HCT116 (cell line): Measurements from ENCODE around the gene ZNF341. TPM values are rescaled to one million over a fixed set of nuclear protein-coding genes. Genes with fewer than 3 reads are reported as not detected.

ENCODE experiments used
- ATAC-seq: fragments of 200-7000 bp; cut with Tn5 transposase; 2 replicates; pipeline ENCODE4 v1.9.1; 2020; ENCODE audit warnings: mild to moderate bottlenecking, moderate library complexity
- BruUV-seq: library from RNA; stranded (reverse); fragments of 400-500 nt; replicated peaks from 2 replicates; lab custom pipeline; 2021; lab: Mats Ljungman, UMichigan
- CTCF ChIA-PET: fragments of 300-600 bp; sonication (Branson Sonifier 250); formaldehyde crosslinking; loops from one replicate; lab custom pipeline; 2021; ENCODE audit warnings: antibody characterized with exemption; lab: Charles Lee
- POLR2A ChIA-PET: fragments of 300-600, 350-600 bp; sonication (Branson Sonifier 250); formaldehyde crosslinking; loops from one replicate; lab custom pipeline; 2021; ENCODE audit warnings: antibody characterized with exemption; lab: Charles Lee
- RAD21 ChIA-PET, 2 experiments: fragments of 300-600 bp; sonication (Branson Sonifier 250); formaldehyde crosslinking; loops; one replicate each; lab custom pipeline; 2023; ENCODE audit warnings: low total read pairs in 2 of 2; ENCODE audit not compliant: uncharacterized antibody in 2 of 2, unreplicated experiment in 2 of 2, low non-redundant PET in 1 of 2; lab: Charles Lee
- DNase-seq: peaks from one replicate; pipeline ENCODE4 v3.0.0-alpha.2; 2010; ENCODE audit warnings: low read depth, low spot score
- H2AFZ ChIP-seq: fragments of 200-600 bp; shearing (Covaris generic), sonication (generic); 2 replicates; pipeline ENCODE4 v1.6.1; 2017; ENCODE audit warnings: low read depth, mixed run types, mixed read lengths, antibody characterized with exemption, low read length; ENCODE audit not compliant: poor library complexity, severe bottlenecking
- H3K27ac ChIP-seq: 2 replicates; pipeline ENCODE4 v1.5.1; 2012; ENCODE audit warnings: low read depth, low read length
- H3K27me3 ChIP-seq: fragments of 200-600 bp; sonication (generic); 2 replicates; pipeline ENCODE4 v1.6.1; 2016; ENCODE audit warnings: mixed run types, low read length, mixed read lengths; ENCODE audit not compliant: insufficient read depth
- H3K36me3 ChIP-seq, 2 experiments: fragments of 200-500 bp in 1 of 2; fragments of 200-600 bp in 1 of 2; sonication (Bioruptor generic) in 1 of 2; sonication (generic) in 1 of 2; 2 replicates each; pipeline versions ENCODE4 v1.5.1 to v1.6.1; 2014 to 2016; ENCODE audit warnings: low read length in 2 of 2, inconsistent platforms in 1 of 2, mixed read lengths in 1 of 2, mixed run types in 1 of 2; ENCODE audit not compliant: insufficient read depth in 2 of 2, control insufficient read depth in 1 of 2
- H3K4me1 ChIP-seq, 2 experiments: fragments of 200-600 bp in 1 of 2; sonication (generic) in 1 of 2; 2 replicates each; pipeline versions ENCODE4 v1.5.1 to v1.6.1; 2012 to 2017; ENCODE audit warnings: low read length in 2 of 2, inconsistent platforms in 1 of 2, mild to moderate bottlenecking in 1 of 2, mixed read lengths in 1 of 2, mixed run types in 1 of 2, moderate library complexity in 1 of 2; ENCODE audit not compliant: insufficient read depth in 2 of 2, control insufficient read depth in 1 of 2
- H3K4me2 ChIP-seq: fragments of 200-600 bp; sonication (generic); 2 replicates; pipeline ENCODE4 v1.6.1; 2017; ENCODE audit warnings: mixed run types, low read length, mixed read lengths
- H3K4me3 ChIP-seq, 2 experiments: fragments of 200-600 bp in 1 of 2; sonication (generic) in 1 of 2; replicated peaks in 1 of 2; 2 replicates each; pipeline ENCODE4 v1.5.1; 2011 to 2016; ENCODE audit warnings: low read length in 2 of 2, control low read depth in 1 of 2, low read depth in 1 of 2, mild to moderate bottlenecking in 1 of 2, mixed read lengths in 1 of 2, mixed run types in 1 of 2
- H3K79me2 ChIP-seq: fragments of 200-600 bp; sonication (generic); 2 replicates; pipeline ENCODE4 v1.6.1; 2017; ENCODE audit warnings: mild to moderate bottlenecking, mixed run types, low read length, moderate library complexity, mixed read lengths; ENCODE audit not compliant: insufficient read depth
- H3K9ac ChIP-seq: fragments of 200-600 bp; sonication (generic); 2 replicates; pipeline ENCODE4 v1.6.1; 2016; ENCODE audit warnings: low read length, mixed read lengths
- H3K9me2 ChIP-seq: fragments of 200-600 bp; sonication (generic), shearing (Covaris generic); 2 replicates; pipeline ENCODE4 v1.6.1; 2017; ENCODE audit warnings: mixed run types, mild to moderate bottlenecking, moderate library complexity; ENCODE audit not compliant: insufficient read depth
- H3K9me3 ChIP-seq, 2 experiments: fragments of 200-500 bp in 1 of 2; fragments of 200-600 bp in 1 of 2; sonication (Bioruptor generic) in 1 of 2; sonication (generic) in 1 of 2; 2 replicates each; pipeline ENCODE4 v1.6.1; 2014 to 2017; ENCODE audit warnings: low read length in 2 of 2, mixed read lengths in 2 of 2, inconsistent platforms in 1 of 2, low read depth in 1 of 2, mild to moderate bottlenecking in 1 of 2, mixed run types in 1 of 2, moderate library complexity in 1 of 2; ENCODE audit not compliant: control insufficient read depth in 1 of 2, insufficient read depth in 1 of 2
- H4K20me1 ChIP-seq: fragments of 200-600 bp; sonication (generic), shearing (Covaris generic); 2 replicates; pipeline ENCODE4 v1.6.1; 2017; ENCODE audit warnings: mixed run types, mild to moderate bottlenecking, moderate library complexity; ENCODE audit not compliant: insufficient read depth
- CBX3 ChIP-seq: IDR thresholded peaks from 2 replicates; pipeline ENCODE4 v1.6.1; 2012; ENCODE audit warnings: low read depth
- CEBPB ChIP-seq: IDR thresholded peaks from 2 replicates; pipeline ENCODE4 v1.6.1; 2012; ENCODE audit warnings: low read depth
- EGR1 ChIP-seq: IDR thresholded peaks from 2 replicates; pipeline ENCODE4 v1.6.1; 2012; ENCODE audit warnings: low read depth
- JUND ChIP-seq: IDR thresholded peaks from 2 replicates; pipeline ENCODE4 v1.6.1; 2012
- POLR2A ChIP-seq: IDR thresholded peaks from 2 replicates; pipeline ENCODE4 v1.7.0; 2011; ENCODE audit warnings: borderline replicate concordance; ENCODE audit not compliant: insufficient read depth, insufficient read length; ENCODE audit errors: extremely low read depth
- POLR2AphosphoS5 ChIP-seq: IDR thresholded peaks from 2 replicates; pipeline ENCODE4 v1.6.1; 2011; ENCODE audit warnings: mild to moderate bottlenecking, low read depth, low read length, moderate library complexity
- RAD21 ChIP-seq: IDR thresholded peaks from 2 replicates; pipeline ENCODE4 v1.6.1; 2012; ENCODE audit warnings: low read depth, mild to moderate bottlenecking
- SIN3A ChIP-seq: IDR thresholded peaks from 2 replicates; pipeline ENCODE4 v1.6.1; 2012; ENCODE audit warnings: low read depth
- SRF ChIP-seq: IDR thresholded peaks from 2 replicates; pipeline ENCODE4 v1.6.1; 2012; ENCODE audit warnings: low read depth
- YY1 ChIP-seq: IDR thresholded peaks from 2 replicates; pipeline ENCODE4 v1.6.1; 2011; ENCODE audit warnings: low read length, low read depth, moderate library complexity, mild to moderate bottlenecking; ENCODE audit not compliant: insufficient replicate concordance; ENCODE audit errors: extremely low read depth
- ZNF274 ChIP-seq: fragments of 200-500 bp; sonication (Bioruptor generic); IDR thresholded peaks from 2 replicates; pipeline ENCODE4 v1.6.1; 2014; ENCODE audit warnings: mild to moderate bottlenecking, low read depth, low read length, inconsistent platforms
- intact Hi-C: fragments of 100-400 bp; cut with micrococcal nuclease; formaldehyde crosslinking; loops from 2 replicates; pipeline ENCODE4 v1.10.0; 2022
- total RNA-seq: library from RNA; stranded (reverse); gene quantifications from one replicate; pipeline ENCODE4 v1.2.1, GENCODE V29; 2021; ENCODE audit not compliant: unreplicated experiment
- TF ChIP-seq, protein P1 (sequence below), 3 experiments: fragments of 200-600 bp in 1 of 3; sonication (generic) in 1 of 3; IDR thresholded peaks in 2 of 3; conservative IDR thresholded peaks in 1 of 3; 2 replicates each; pipeline ENCODE4 v1.5.1; 2012 to 2017; ENCODE audit warnings: low read depth in 2 of 3, low read length in 2 of 3, antibody characterized with exemption in 1 of 3, borderline replicate concordance in 1 of 3, control low read depth in 1 of 3, mild to moderate bottlenecking in 1 of 3, mixed read lengths in 1 of 3, mixed run types in 1 of 3, moderate library complexity in 1 of 3; ENCODE audit not compliant: insufficient read depth in 1 of 3
- TF ChIP-seq, protein P2 (sequence below): IDR thresholded peaks from 2 replicates; pipeline ENCODE4 v1.6.1; 2012; ENCODE audit warnings: low read depth

ZNF341 gene
- total RNA-seq, 1 experiment from 2014 or later, result 4.9 TPM

DNA sequence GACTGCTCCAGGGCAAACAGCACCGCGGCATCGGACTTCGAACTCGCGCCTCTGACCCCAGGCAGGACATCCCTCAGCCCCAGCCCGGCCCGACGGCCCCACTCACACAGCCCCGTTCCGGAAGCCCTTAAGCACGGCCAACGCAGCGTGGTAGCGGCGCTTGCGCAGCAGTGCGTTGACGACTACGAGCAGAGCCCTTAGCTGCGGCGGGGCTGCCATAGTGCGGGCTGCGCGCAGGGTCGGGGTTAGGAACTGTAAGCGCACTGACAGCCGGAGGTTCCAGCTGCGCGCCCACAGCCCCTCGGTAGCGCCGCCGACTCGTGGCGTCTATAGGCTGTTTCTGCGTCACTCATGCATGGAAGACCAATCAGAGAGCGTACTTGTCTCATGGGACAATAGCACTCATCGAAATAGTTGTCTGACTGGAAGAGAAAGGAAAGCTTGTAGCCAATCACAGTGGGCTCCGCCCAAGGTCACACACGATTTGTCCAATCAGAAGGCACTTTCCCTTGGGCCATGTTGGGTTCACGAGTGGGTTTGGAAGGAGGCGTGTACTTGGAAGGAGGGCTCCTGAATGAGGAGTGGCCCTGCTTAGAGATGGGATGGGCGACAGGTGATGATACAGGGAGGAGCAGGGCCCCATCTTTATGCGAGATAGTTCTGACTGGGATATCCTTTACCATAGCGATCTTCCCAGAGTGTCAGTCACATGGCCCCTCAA lies 11.6 kb upstream of the ZNF341 start, which contains the start of gene PXMP4 (continued):
- TF ChIP-seq, protein P1, sequence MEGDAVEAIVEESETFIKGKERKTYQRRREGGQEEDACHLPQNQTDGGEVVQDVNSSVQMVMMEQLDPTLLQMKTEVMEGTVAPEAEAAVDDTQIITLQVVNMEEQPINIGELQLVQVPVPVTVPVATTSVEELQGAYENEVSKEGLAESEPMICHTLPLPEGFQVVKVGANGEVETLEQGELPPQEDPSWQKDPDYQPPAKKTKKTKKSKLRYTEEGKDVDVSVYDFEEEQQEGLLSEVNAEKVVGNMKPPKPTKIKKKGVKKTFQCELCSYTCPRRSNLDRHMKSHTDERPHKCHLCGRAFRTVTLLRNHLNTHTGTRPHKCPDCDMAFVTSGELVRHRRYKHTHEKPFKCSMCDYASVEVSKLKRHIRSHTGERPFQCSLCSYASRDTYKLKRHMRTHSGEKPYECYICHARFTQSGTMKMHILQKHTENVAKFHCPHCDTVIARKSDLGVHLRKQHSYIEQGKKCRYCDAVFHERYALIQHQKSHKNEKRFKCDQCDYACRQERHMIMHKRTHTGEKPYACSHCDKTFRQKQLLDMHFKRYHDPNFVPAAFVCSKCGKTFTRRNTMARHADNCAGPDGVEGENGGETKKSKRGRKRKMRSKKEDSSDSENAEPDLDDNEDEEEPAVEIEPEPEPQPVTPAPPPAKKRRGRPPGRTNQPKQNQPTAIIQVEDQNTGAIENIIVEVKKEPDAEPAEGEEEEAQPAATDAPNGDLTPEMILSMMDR (IDR thresholded peaks at IDR 0.05 in 2 of 3, conservative IDR thresholded peaks at IDR 0.05 in 1 of 3; ENCODE audit: borderline replicate concordance in 1 of 3, insufficient read depth in 1 of 3, low read depth in 2 of 3, low read length in 2 of 3), result no peak
- peak; percentile 50; the same call in 1 of the 2 replicates for TF ChIP-seq CBX3

DNA sequence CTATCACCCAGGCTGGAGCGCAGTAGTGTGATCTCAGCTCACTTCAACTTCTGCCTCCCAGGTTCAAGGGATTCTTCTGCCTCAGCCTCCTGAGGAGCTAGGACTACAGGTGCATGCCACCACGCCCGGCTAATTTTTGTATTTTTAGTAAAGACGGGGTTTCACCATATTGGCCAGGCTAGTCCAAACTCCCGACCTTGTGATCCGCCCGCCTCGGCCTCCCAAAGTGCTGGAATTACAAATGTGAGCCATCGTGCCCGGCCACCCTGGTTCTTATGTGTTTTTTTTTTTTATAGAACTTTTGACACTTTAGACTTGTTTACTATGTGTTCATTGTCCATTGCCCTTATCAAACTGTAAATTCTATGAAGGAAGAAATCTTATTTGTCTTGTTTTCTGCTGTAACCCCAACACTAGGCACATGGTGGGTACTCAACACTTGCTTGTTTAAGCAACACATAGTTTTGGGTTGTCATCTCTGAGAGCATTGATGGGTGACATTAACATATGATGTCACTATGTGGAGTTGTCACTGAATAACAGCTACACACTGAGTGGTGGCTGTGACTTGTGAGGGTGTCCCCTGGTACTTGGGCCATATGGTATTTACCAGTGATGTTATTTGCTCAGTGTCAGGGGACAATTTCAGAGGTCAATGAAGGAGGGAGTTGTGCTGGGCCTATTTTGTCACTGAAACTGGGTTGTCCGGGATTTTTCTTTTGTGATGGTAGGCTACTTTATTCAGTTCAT lies 10.2 kb upstream of the ZNF341 start:
- no peaks in the 10 kb centered on the region for H3K36me3 ChIP-seq
- H3K9ac ChIP-seq, result no peak overlapping the region
- no peak overlapping the region for H2AFZ ChIP-seq
- DNase-seq (no peak), ATAC-seq (no peak)
- intact Hi-C loops, result no loop called here
- CTCF ChIA-PET, result no interaction called here
- RAD21 ChIA-PET, result no interaction called here
- H3K27me3 ChIP-seq, result no peaks in the 10 kb centered on the region
- no peak overlapping the region for H3K27ac ChIP-seq
- no TSS peak for BruUV-seq
- POLR2A ChIA-PET, result no interaction called here
- H3K79me2 ChIP-seq, result no peaks in the 10 kb centered on the region
- no peak overlapping the region for H3K4me3 ChIP-seq
- no peaks in the 10 kb centered on the region for H4K20me1 ChIP-seq
- no peak overlapping the region for H3K4me2 ChIP-seq
- no peaks in the 10 kb centered on the region for H3K9me2 ChIP-seq
- no peaks in the 10 kb centered on the region for H3K9me3 ChIP-seq
- peaks cover 5 to 21% of the 10 kb centered on the region in 2 experiments; a peak in 3 of 4 replicates for H3K4me1 ChIP-seq
- TF ChIP-seq SRF (no peak), YY1 (no peak), RAD21 (no peak), CEBPB (no peak), SIN3A (no peak), EGR1 (no peak), POLR2A (no peak), POLR2AphosphoS5 (no peak), ZNF274 (no peak), JUND (no peak)
- TF ChIP-seq, protein P1 (IDR thresholded peaks at IDR 0.05 in 2 of 3, conservative IDR thresholded peaks at IDR 0.05 in 1 of 3; ENCODE audit: borderline replicate concordance in 1 of 3, insufficient read depth in 1 of 3, low read depth in 2 of 3, low read length in 2 of 3), result no peak
- TF ChIP-seq, protein P2, sequence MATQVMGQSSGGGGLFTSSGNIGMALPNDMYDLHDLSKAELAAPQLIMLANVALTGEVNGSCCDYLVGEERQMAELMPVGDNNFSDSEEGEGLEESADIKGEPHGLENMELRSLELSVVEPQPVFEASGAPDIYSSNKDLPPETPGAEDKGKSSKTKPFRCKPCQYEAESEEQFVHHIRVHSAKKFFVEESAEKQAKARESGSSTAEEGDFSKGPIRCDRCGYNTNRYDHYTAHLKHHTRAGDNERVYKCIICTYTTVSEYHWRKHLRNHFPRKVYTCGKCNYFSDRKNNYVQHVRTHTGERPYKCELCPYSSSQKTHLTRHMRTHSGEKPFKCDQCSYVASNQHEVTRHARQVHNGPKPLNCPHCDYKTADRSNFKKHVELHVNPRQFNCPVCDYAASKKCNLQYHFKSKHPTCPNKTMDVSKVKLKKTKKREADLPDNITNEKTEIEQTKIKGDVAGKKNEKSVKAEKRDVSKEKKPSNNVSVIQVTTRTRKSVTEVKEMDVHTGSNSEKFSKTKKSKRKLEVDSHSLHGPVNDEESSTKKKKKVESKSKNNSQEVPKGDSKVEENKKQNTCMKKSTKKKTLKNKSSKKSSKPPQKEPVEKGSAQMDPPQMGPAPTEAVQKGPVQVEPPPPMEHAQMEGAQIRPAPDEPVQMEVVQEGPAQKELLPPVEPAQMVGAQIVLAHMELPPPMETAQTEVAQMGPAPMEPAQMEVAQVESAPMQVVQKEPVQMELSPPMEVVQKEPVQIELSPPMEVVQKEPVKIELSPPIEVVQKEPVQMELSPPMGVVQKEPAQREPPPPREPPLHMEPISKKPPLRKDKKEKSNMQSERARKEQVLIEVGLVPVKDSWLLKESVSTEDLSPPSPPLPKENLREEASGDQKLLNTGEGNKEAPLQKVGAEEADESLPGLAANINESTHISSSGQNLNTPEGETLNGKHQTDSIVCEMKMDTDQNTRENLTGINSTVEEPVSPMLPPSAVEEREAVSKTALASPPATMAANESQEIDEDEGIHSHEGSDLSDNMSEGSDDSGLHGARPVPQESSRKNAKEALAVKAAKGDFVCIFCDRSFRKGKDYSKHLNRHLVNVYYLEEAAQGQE, result no peak
